ENCODE measurements around the gene C4A. TPM values are rescaled to one million over a fixed set of nuclear protein-coding genes. Genes with fewer than 3 reads are reported as not detected.
"Not testable (repeated sequence)": the region's sequence is repeated elsewhere in the genome, so short reads cannot be mapped to it uniquely, and the experiment has no call there.

C4A gene
- total RNA-seq, 1 experiment from 2014 or later = 0.42 TPM

- DNase-seq (ENCODE audit: extremely low read depth, low read depth) = not testable (repeated sequence)
These were observed 32.7 kb downstream of the C4A start, which contains the start of gene C4B for GRCh38 chr6:32014547-32014946. Gene C4B (plus strand): TSS chr6:32014795. CDS start chr6:32014846, 51 bp downstream.

DNA sequence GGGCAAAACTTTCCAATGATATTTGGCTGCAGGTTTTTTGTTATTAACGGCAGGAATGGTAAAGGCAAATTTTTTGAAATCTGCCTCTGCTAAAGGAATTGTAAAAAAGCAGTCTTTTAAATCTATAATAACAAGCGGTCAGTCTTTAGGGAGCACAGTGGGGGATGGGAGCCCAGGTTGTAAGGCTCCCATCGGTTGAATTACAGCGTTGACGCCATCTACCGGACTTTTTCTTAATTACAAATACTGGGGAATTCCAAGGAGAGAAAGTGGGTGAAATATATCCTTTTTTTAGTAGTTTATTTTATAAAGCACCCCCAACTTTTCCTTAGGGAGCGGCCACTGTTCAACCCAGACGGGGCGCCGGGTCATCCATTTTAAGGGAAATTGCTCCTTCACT lies 40.2 kb downstream of the C4A start:
- not testable (repeated sequence) for DNase-seq (ENCODE audit: extremely low read depth, low read depth)

DNA sequence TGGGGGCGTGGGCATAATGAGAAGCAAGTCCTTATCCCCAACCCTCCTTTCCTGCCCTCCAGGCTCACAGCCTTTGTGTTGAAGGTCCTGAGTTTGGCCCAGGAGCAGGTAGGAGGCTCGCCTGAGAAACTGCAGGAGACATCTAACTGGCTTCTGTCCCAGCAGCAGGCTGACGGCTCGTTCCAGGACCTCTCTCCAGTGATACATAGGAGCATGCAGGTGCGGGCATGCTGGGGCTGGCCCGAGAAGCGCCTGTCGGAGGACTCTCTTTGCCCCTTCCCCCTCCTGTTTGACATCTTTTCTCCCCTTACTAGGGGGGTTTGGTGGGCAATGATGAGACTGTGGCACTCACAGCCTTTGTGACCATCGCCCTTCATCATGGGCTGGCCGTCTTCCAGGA lies 46.8 kb downstream of the C4A start:
- DNase-seq (ENCODE audit: extremely low read depth, low read depth) = not testable (repeated sequence)

GRCh38 chr6:32029553-32029952 lies 47.7 kb downstream of the C4A start:
- DNase-seq (ENCODE audit: extremely low read depth, low read depth) = not testable (repeated sequence)

GRCh38 chr6:32035283-32036013 lies 53.6 kb downstream of the C4A start:
- DNase-seq (ENCODE audit: extremely low read depth, low read depth) = not testable (repeated sequence)

- DNase-seq (ENCODE audit: extremely low read depth, low read depth) = not testable (repeated sequence)
These were observed 55.3 kb downstream of the C4A start for GRCh38 chr6:32037136-32037535.

DNA sequence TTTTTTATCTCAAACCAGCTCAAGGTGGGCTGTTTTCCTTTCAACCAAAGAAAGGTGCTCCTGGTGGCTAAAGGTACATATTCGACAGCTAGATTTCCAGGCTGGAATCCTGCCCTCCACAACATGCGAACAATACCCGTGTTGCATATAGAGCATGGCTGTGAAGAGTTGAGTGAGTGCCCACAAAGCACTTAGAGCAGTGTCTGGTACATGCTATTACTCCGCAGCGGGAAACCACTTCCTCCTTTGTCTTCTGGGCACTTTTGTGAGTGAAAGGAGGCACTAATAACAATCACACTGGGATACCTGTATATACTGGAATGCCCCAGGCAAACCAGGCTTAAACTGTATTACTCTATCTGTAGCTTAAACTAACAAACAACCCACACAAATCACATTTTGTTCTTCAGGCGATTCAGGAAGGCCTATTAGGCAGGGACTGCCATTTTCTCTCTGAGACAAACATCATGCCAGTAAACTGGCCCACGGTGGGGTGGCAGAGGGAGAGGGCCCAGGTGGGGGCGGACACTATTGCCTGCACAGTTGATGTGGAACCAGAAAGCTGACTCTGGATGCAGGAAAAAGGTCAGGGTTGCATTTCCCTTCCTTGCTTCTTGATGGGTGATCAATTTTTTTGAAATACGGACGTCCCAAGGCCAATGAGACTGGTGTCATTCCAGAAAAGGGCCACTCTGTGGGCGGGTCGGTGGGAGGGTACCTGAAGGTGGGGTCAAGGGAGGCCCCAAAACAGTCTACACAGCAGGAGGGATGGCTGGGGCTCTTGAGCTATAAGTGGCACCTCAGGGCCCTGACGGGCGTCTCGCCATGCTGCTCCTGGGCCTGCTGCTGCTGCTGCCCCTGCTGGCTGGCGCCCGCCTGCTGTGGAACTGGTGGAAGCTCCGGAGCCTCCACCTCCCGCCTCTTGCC lies 56.0 kb downstream of the C4A start, which contains the start of gene CYP21A2:
Gene CYP21A2 (plus strand): TSS at position 818 of the 927 bp plus-strand sequence. CDS start 8 bp downstream, at position 826.
- DNase-seq (ENCODE audit: extremely low read depth, low read depth) = not testable (repeated sequence)

GRCh38 chr6:32038878-32039277 lies 57.0 kb downstream of the C4A start:
- not testable (repeated sequence) for DNase-seq (ENCODE audit: extremely low read depth, low read depth)

GRCh38 chr6:32039321-32040274 lies 57.7 kb downstream of the C4A start:
- DNase-seq (ENCODE audit: extremely low read depth, low read depth) = not testable (repeated sequence)

- not testable (repeated sequence) for DNase-seq (ENCODE audit: extremely low read depth, low read depth)
These were observed 58.6 kb downstream of the C4A start for GRCh38 chr6:32040299-32041049.

GRCh38 chr6:32041050-32041321 lies 59.1 kb downstream of the C4A start:
- DNase-seq (ENCODE audit: extremely low read depth, low read depth) = not testable (repeated sequence)

DNA sequence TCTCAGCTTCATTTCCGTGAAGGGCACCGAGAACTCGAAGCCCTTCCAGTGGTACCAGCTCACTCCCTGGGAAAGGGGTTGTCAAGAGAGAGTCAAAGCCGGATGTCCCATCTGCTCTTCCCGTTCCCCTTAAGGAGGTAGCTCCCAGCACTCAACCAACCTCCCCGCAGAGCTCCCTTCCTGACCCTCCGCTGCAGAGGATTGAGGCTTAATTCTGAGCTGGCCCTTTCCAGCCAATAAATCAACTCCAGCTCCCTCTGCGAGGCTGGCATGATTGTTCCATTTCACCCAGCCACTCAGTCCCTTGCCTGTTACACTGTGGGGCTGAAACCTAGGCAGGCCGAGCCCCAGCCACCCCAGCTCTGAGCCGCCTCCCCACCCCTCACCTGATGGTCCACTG lies 59.5 kb downstream of the C4A start:
- not testable (repeated sequence) for DNase-seq (ENCODE audit: extremely low read depth, low read depth)

GRCh38 chr6:32042276-32042675 lies 60.4 kb downstream of the C4A start:
- DNase-seq (ENCODE audit: extremely low read depth, low read depth) = not testable (repeated sequence)

- not testable (repeated sequence) for DNase-seq (ENCODE audit: extremely low read depth, low read depth)
These were observed 61.9 kb downstream of the C4A start for GRCh38 chr6:32043589-32044380.

GRCh38 chr6:32044916-32045315 lies 63.1 kb downstream of the C4A start:
- not testable (repeated sequence) for DNase-seq (ENCODE audit: extremely low read depth, low read depth)

- DNase-seq (ENCODE audit: extremely low read depth, low read depth) = no peak
These were observed 64.1 kb downstream of the C4A start for GRCh38 chr6:32045811-32046449.

GRCh38 chr6:32046450-32047083 lies 64.7 kb downstream of the C4A start:
- peak; percentile 33 for DNase-seq (ENCODE audit: extremely low read depth, low read depth)

DNA sequence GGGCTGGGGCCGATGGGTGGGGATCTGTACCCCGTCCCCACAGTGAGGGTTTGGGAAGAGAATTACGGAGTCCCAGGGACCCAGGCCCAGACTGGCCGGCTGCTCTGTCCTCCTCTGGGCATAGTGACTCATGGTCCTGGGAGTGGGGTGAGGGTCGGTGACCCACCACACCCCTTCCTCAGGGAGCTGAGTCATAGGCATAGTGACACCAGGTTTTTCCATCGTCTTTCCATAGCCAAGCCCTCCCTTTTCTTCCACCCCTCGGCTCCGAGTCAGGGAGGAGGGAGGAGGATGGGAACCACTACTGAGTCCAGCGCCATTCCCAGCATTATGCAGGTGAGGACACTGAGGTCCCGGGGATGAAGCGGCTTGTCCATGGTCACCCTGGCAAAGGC lies 65.2 kb downstream of the C4A start:
- peak; percentile 63 for DNase-seq (ENCODE audit: extremely low read depth, low read depth)

Data from NCI-H460 (cell line).